Subcutaneous adipose tissue (tissue), 4 donors: ENCODE data around the gene ODF4. TPM values are rescaled to one million over a fixed set of nuclear protein-coding genes. Genes with fewer than 3 reads are reported as not detected.

Experiments used
- CTCF ChIP-seq: fragments of 450-650 bp; IDR thresholded peaks from one replicate; pipeline ENCODE4 v1.5.1; 2016; ENCODE audit warnings: low read depth, mild to moderate bottlenecking, control low read depth, antibody characterized with exemption, moderate library complexity
- total RNA-seq, 4 donors: library from RNA; depleted of rRNA; stranded (reverse); fragments of >200 nt; gene quantifications; one replicate each; pipeline ENCODE4 v1.1.0, GENCODE V29; 2016

The ODF4 gene
- total RNA-seq, 4 donors from 2014 or later, result not detected

- TF ChIP-seq CTCF, result no peak
Observed at GRCh38 chr17:8327303-8327649, 12.4 kb upstream of the ODF4 start.

- no peak for TF ChIP-seq CTCF
Observed at GRCh38 chr17:8332128-8332527, 7.5 kb upstream of the ODF4 start.

- TF ChIP-seq CTCF, result no peak
Observed at GRCh38 chr17:8332688-8333087, 7.0 kb upstream of the ODF4 start.

- no peak for TF ChIP-seq CTCF
Observed at GRCh38 chr17:8333281-8333680, 6.4 kb upstream of the ODF4 start.

- TF ChIP-seq CTCF, result no peak
Observed at GRCh38 chr17:8337802-8338752, 1.6 kb upstream of the ODF4 start.

GRCh38 chr17:8338753-8339140, 893 bp upstream of the ODF4 start:
- TF ChIP-seq CTCF, result no peak

GRCh38 chr17:8341456-8341855, 1.8 kb downstream of the ODF4 start:
- no peak for TF ChIP-seq CTCF
